GM12892 (cell line): ENCODE data around the gene C3orf18.

ENCODE experiments used
- POLR2A ChIP-seq: IDR thresholded peaks from 2 replicates; pipeline ENCODE4 v1.6.1; 2011; ENCODE audit warnings: low read depth, low read length, control low read depth
- POLR2AphosphoS5 ChIP-seq: IDR thresholded peaks from 2 replicates; pipeline ENCODE4 v1.6.1; 2011; ENCODE audit warnings: low read depth, low read length, control low read depth
- TAF1 ChIP-seq: IDR thresholded peaks from 2 replicates; pipeline ENCODE4 v1.6.1; 2011; ENCODE audit warnings: low read depth, mild to moderate bottlenecking, control low read depth, low read length, borderline replicate concordance

GRCh38 chr3:50572801-50573371 is 5.3 kb upstream of the C3orf18 start:
- TF ChIP-seq TAF1 (no peak), POLR2AphosphoS5 (no peak), POLR2A (no peak)
